ENCODE results near the gene MYH14. TPM values are rescaled to one million over a fixed set of nuclear protein-coding genes. Genes with fewer than 3 reads are reported as not detected.
A peak's percentile ranks its signal among the peaks of the same experiment; 100 is the strongest.

Gene MYH14
- total RNA-seq, 1 donor from 2014 or later: 93.9 TPM

- Mint-ChIP-seq H3K36me3 (peaks cover 4% of the 10 kb centered on the region), H3K27ac (no peak overlapping the region), H3K27me3 (peaks cover 76% of the 10 kb centered on the region), H3K9me3 (no peaks in the 10 kb centered on the region), H3K4me1 (ENCODE audit: unreplicated experiment) (peaks cover 5% of the 10 kb centered on the region), H3K4me3 (peak overlapping the region; percentile 75)
- peak; percentile 50 for TF ChIP-seq CTCF (conservative IDR thresholded peaks at IDR 0.05)
- DNase-seq (ENCODE audit: extremely low spot score, unreplicated experiment): no peak
Measured at GRCh38 chr19:50311723-50312635, 108.6 kb downstream of the MYH14 start.

- peak overlapping the region; percentile 75 for H3K4me3 Mint-ChIP-seq
- peaks cover 81% of the 10 kb centered on the region for H3K27me3 Mint-ChIP-seq
- peak overlapping the region; percentile 31 for H3K27ac Mint-ChIP-seq
- TF ChIP-seq CTCF (conservative IDR thresholded peaks at IDR 0.05): no peak
- H3K36me3 Mint-ChIP-seq: peaks cover 4% of the 10 kb centered on the region
- peaks cover 5% of the 10 kb centered on the region for H3K4me1 Mint-ChIP-seq (ENCODE audit: unreplicated experiment)
- DNase-seq (ENCODE audit: extremely low spot score, unreplicated experiment): no peak
- no peaks in the 10 kb centered on the region for H3K9me3 Mint-ChIP-seq
Measured at GRCh38 chr19:50312967-50313811, 109.8 kb downstream of the MYH14 start.

- H3K4me3 Mint-ChIP-seq: peak overlapping the region; percentile 75
- no peak for TF ChIP-seq CTCF (conservative IDR thresholded peaks at IDR 0.05)
- no peaks in the 10 kb centered on the region for H3K9me3 Mint-ChIP-seq
- H3K36me3 Mint-ChIP-seq: no peaks in the 10 kb centered on the region
- H3K4me1 Mint-ChIP-seq (ENCODE audit: unreplicated experiment): peaks cover 5% of the 10 kb centered on the region
- H3K27ac Mint-ChIP-seq: peak overlapping the region; percentile 31
- DNase-seq (ENCODE audit: extremely low spot score, unreplicated experiment): no peak
- H3K27me3 Mint-ChIP-seq: peaks cover 74% of the 10 kb centered on the region
Measured at GRCh38 chr19:50313812-50314536, 110.6 kb downstream of the MYH14 start.

- Mint-ChIP-seq H3K27ac (peak overlapping the region; percentile 55), H3K36me3 (no peaks in the 10 kb centered on the region), H3K9me3 (no peaks in the 10 kb centered on the region), H3K4me3 (peak overlapping the region; percentile 84), H3K4me1 (ENCODE audit: unreplicated experiment) (peaks cover 5% of the 10 kb centered on the region), H3K27me3 (peaks cover 74% of the 10 kb centered on the region)
- TF ChIP-seq CTCF (conservative IDR thresholded peaks at IDR 0.05): no peak
- DNase-seq (ENCODE audit: extremely low spot score, unreplicated experiment): no peak
Measured at GRCh38 chr19:50314724-50315708, 111.6 kb downstream of the MYH14 start.
